GM18951 (cell line): ENCODE results near the gene PARP15.

Experiments used
- POLR2A ChIP-seq: IDR thresholded peaks from 4 replicates; pipeline ENCODE4 v1.6.1; 2011; ENCODE audit warnings: mild to moderate bottlenecking; ENCODE audit not compliant: insufficient read length, insufficient read depth; ENCODE audit errors: extremely low read depth
- in situ Hi-C: fragments of 300-500 bp; cut with MboI; formaldehyde crosslinking; loops from one replicate; pipeline ENCODE4 v1.12.0; 2022; ENCODE audit warnings: low sequenced_read_pairs, mixed read lengths, inconsistent platforms; ENCODE audit not compliant: unreplicated experiment

PARP15 gene

GRCh38 chr3:122577409-122578031 is at the start of gene PARP15:
Gene PARP15 (plus strand): TSS chr3:122577650. CDS start chr3:122577668, 18 bp downstream.
- TF ChIP-seq POLR2A: peak; percentile 69
- in situ Hi-C loops: no loop called here

- no peak for TF ChIP-seq POLR2A
- in situ Hi-C loops: loop anchor here (25.0 kb wide), 1 partner anchor 507 kb away; the partner anchor contains the start of gene SEMA5B
These were observed 47.3 kb upstream of the PARP15 start for GRCh38 chr3:122530164-122530563.

- in situ Hi-C loops: loop anchor here (25.0 kb wide), 1 partner anchor 504 kb away; the partner anchor contains the start of gene SEMA5B
- no peak for TF ChIP-seq POLR2A
These were observed 44.0 kb upstream of the PARP15 start for GRCh38 chr3:122533480-122533879.

- TF ChIP-seq POLR2A: no peak
- in situ Hi-C loops: loop anchor here (25.0 kb wide), 1 partner anchor 503 kb away; the partner anchor contains the start of gene SEMA5B
These were observed 43.5 kb upstream of the PARP15 start for GRCh38 chr3:122533931-122534334.

- TF ChIP-seq POLR2A: no peak
- in situ Hi-C loops: loop anchor here (25.0 kb wide), 1 partner anchor 501 kb away; the partner anchor contains the start of gene SEMA5B
These were observed 41.4 kb upstream of the PARP15 start for GRCh38 chr3:122535964-122536631.

GRCh38 chr3:122536632-122537001 is 40.8 kb upstream of the PARP15 start:
- in situ Hi-C loops: loop anchor here (25.0 kb wide), 1 partner anchor 501 kb away; the partner anchor contains the start of gene SEMA5B
- no peak for TF ChIP-seq POLR2A

- no peak for TF ChIP-seq POLR2A
- in situ Hi-C loops: loop anchor here (25.0 kb wide), 1 partner anchor 498 kb away; the partner anchor contains the start of gene SEMA5B
These were observed 38.4 kb upstream of the PARP15 start for GRCh38 chr3:122538956-122539490.

GRCh38 chr3:122546151-122546550 is 31.3 kb upstream of the PARP15 start:
- TF ChIP-seq POLR2A: no peak
- in situ Hi-C loops: loop anchor here (25.0 kb wide), 1 partner anchor 491 kb away; the partner anchor contains the start of gene SEMA5B

GRCh38 chr3:122548076-122548475 is 29.4 kb upstream of the PARP15 start:
- in situ Hi-C loops: loop anchor here (25.0 kb wide), 1 partner anchor 489 kb away; the partner anchor contains the start of gene SEMA5B
- TF ChIP-seq POLR2A: no peak

GRCh38 chr3:122548619-122549018 is 28.8 kb upstream of the PARP15 start:
- no peak for TF ChIP-seq POLR2A
- in situ Hi-C loops: loop anchor here (25.0 kb wide), 1 partner anchor 489 kb away; the partner anchor contains the start of gene SEMA5B

- no peak for TF ChIP-seq POLR2A
- in situ Hi-C loops: loop anchor here (5.0 kb wide), 1 partner anchor 124 kb away; no protein-coding TSS in a partner anchor
These were observed 24.3 kb upstream of the PARP15 start for GRCh38 chr3:122553171-122553570.

- in situ Hi-C loops: no loop called here
- TF ChIP-seq POLR2A: no peak
These were observed 22.0 kb upstream of the PARP15 start for GRCh38 chr3:122555275-122556071.

- in situ Hi-C loops: no loop called here
- TF ChIP-seq POLR2A: no peak
These were observed 20.1 kb upstream of the PARP15 start for GRCh38 chr3:122557356-122557755.

GRCh38 chr3:122558605-122559004 is 18.8 kb upstream of the PARP15 start:
- TF ChIP-seq POLR2A: no peak
- in situ Hi-C loops: no loop called here
